ENCODE data around the gene OPA3. TPM values are rescaled to one million over a fixed set of nuclear protein-coding genes. Genes with fewer than 3 reads are reported as not detected.

The OPA3 gene
- total and polyA plus RNA-seq, 4 donors: 3.5 to 13.6 (median 7.7) TPM

DNA sequence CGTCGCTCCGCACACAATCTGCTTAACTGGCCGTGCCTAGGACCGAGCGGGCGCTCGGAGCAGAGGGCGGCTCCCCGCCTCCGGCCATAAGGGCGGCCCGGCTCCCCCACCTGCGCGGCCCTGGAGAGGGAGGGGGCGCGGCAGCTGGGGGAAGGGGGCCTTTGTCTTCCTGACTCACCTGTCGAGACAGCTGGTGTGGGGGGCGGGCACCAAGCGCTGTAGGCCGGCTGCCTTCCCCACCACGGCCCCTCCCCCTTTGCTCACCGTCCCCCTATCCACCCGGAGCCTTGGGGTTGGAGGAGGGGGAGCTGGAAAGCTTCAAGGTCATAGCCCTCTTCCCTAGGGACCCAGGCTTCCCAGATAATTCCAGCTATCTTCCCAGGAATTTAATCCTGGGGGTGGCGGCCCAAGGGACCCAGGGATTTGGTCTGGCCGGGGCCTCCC lies 76.2 kb downstream of the OPA3 start:
- ATAC-seq (ENCODE audit: insufficient read depth, low FRiP score) (no peak), DNase-seq (peak in 1 of 3 donors; percentile 43)
- no peaks in the 10 kb centered on the region for H3K27me3 ChIP-seq (ENCODE audit: control insufficient read depth in 3 of 3, insufficient read depth in 3 of 3, low read length in 2 of 3)

DNA sequence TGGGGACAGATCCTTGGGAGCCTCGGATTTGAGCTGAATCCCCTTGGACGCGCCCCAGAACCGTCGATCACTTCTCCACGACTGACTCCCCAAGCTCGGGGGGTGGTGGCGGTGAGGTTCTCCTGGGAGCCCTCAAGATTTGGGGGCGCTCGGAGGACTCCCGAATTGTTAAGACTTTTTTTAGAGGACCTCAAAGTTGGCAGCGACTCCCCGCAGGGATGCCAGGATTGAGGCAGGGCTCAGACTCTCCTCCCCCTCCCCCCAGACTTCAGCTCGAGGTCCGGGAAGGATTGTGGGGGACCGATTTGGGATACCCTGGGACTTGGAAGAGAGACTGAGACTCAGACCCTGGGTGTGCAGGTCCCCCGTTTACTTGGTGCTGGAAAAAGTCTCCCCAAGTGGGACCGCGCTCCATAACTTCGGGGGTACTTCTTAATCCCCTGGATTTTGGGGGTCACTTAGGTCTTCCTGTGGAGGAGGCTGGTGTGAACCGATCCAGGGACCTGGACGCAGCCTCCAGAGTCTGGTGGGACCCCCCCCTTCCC lies 76.7 kb downstream of the OPA3 start:
- peak overlapping the region; percentile 85 for H3K4me3 ChIP-seq
- WGBS, 2 donors: 0% methylated on average over 20 to 22 of the region's 22 CpGs
- peak; percentile 52 to 69 (median 61) for DNase-seq
- H3K27me3 ChIP-seq (ENCODE audit: control insufficient read depth in 3 of 3, insufficient read depth in 3 of 3, low read length in 2 of 3): no peaks in the 10 kb centered on the region
- H3K36me3 ChIP-seq (ENCODE audit: control insufficient read depth in 4 of 4, insufficient read depth in 4 of 4, low read length in 4 of 4): no peaks in the 10 kb centered on the region
- peak overlapping the region; percentile 53 to 77 for H3K9ac ChIP-seq (ENCODE audit: insufficient read depth in 1 of 2, low read length in 2 of 2)
- no peaks in the 10 kb centered on the region for H3K9me3 ChIP-seq (ENCODE audit: control insufficient read depth in 4 of 4, insufficient read depth in 3 of 4, low read length in 3 of 4)
- peak overlapping the region; percentile 81 to 94 for H3K27ac ChIP-seq (ENCODE audit: low read depth in 1 of 2, low read length in 1 of 2)
- peaks cover 3 to 16% (median 6%) of the 10 kb centered on the region in 5 donors for H3K4me1 ChIP-seq (ENCODE audit: control insufficient read depth in 5 of 5, insufficient read depth in 5 of 5, low read length in 5 of 5)
- TF ChIP-seq CTCF (IDR thresholded peaks at IDR 0.05; ENCODE audit: control extremely low read depth, extremely low read depth): no peak
- ATAC-seq (ENCODE audit: insufficient read depth, low FRiP score): no peak

More for the DNA sequence above, 76.2 kb downstream of the OPA3 start:
- 0% methylated on average over 25 to 26 of the region's 26 CpGs for WGBS, 2 donors
- H3K9ac ChIP-seq (ENCODE audit: insufficient read depth in 1 of 2, low read length in 2 of 2): peak overlapping the region; percentile 53 to 55
- H3K9me3 ChIP-seq (ENCODE audit: control insufficient read depth in 4 of 4, insufficient read depth in 3 of 4, low read length in 3 of 4): no peaks in the 10 kb centered on the region
- peaks cover 3 to 16% (median 6%) of the 10 kb centered on the region in 5 donors for H3K4me1 ChIP-seq (ENCODE audit: control insufficient read depth in 5 of 5, insufficient read depth in 5 of 5, low read length in 5 of 5)
- peak overlapping the region; percentile 85 for H3K4me3 ChIP-seq
- H3K27ac ChIP-seq (ENCODE audit: low read depth in 1 of 2, low read length in 1 of 2): peak overlapping the region; percentile 81 to 94
- no peaks in the 10 kb centered on the region for H3K36me3 ChIP-seq (ENCODE audit: control insufficient read depth in 4 of 4, insufficient read depth in 4 of 4, low read length in 4 of 4)
- TF ChIP-seq CTCF (IDR thresholded peaks at IDR 0.05; ENCODE audit: control extremely low read depth, extremely low read depth): no peak

- WGBS, 2 donors: 0% methylated on average over 55 to 65 of the region's 65 CpGs
These were observed 77.4 kb downstream of the OPA3 start, which contains the start of gene VASP for GRCh38 chr19:45506989-45507871. VASP (plus strand) TSS chr19:45507479; CDS start chr19:45507772, 293 bp downstream.

More at GRCh38 chr19:45506989-45507871, 77.4 kb downstream of the OPA3 start, which contains the start of gene VASP:
- H3K4me3 ChIP-seq: peak within 1 kb of the TSS; percentile 85
- H3K9ac ChIP-seq (ENCODE audit: insufficient read depth in 1 of 2, low read length in 2 of 2): peak within 1 kb of the TSS; percentile 68 to 77
- H3K9me3 ChIP-seq (ENCODE audit: control insufficient read depth in 4 of 4, insufficient read depth in 3 of 4, low read length in 3 of 4): no peaks in the 10 kb centered on the region
- peaks cover 0 to 3% (median 0%) of the 10 kb centered on the region in 3 donors for H3K27me3 ChIP-seq (ENCODE audit: control insufficient read depth in 3 of 3, insufficient read depth in 3 of 3, low read length in 2 of 3)
- peak; percentile 82 for ATAC-seq (ENCODE audit: insufficient read depth, low FRiP score)
- peak within 1 kb of the TSS; percentile 94 to 95 for H3K27ac ChIP-seq (ENCODE audit: low read depth in 1 of 2, low read length in 1 of 2)
- H3K36me3 ChIP-seq (ENCODE audit: control insufficient read depth in 4 of 4, insufficient read depth in 4 of 4, low read length in 4 of 4): no peaks in the 10 kb centered on the region
- peaks cover 3 to 16% (median 6%) of the 10 kb centered on the region in 5 donors for H3K4me1 ChIP-seq (ENCODE audit: control insufficient read depth in 5 of 5, insufficient read depth in 5 of 5, low read length in 5 of 5)
- TF ChIP-seq CTCF (IDR thresholded peaks at IDR 0.05; ENCODE audit: control extremely low read depth, extremely low read depth): peak; percentile 33
- DNase-seq: peak; percentile 88 to 90 (median 89)
